HCT116 (cell line): ENCODE data around the gene CIBAR2.

Source experiments
- CEBPB ChIP-seq: IDR thresholded peaks from 2 replicates; pipeline ENCODE4 v1.6.1; 2012; ENCODE audit warnings: low read depth
- CTCF ChIP-seq, 3 experiments: fragments of 200-600 bp in 1 of 3; sonication (generic) in 1 of 3; IDR thresholded peaks in 2 of 3; conservative IDR thresholded peaks in 1 of 3; 2 replicates each; pipeline ENCODE4 v1.5.1; 2012 to 2017; ENCODE audit warnings: low read depth in 2 of 3, low read length in 2 of 3, antibody characterized with exemption in 1 of 3, borderline replicate concordance in 1 of 3, control low read depth in 1 of 3, mild to moderate bottlenecking in 1 of 3, mixed read lengths in 1 of 3, mixed run types in 1 of 3, moderate library complexity in 1 of 3; ENCODE audit not compliant: insufficient read depth in 1 of 3
- EZH2 ChIP-seq: fragments of 200-600 bp; sonication (generic); IDR thresholded peaks from 2 replicates; pipeline ENCODE4 v1.6.1; 2017; ENCODE audit warnings: antibody characterized with exemption, mixed run types
- EZH2phosphoT487 ChIP-seq: fragments of 200-600 bp; IDR thresholded peaks from 2 replicates; pipeline ENCODE4 v1.6.1; 2018; ENCODE audit warnings: antibody characterized with exemption, borderline replicate concordance
- POLR2AphosphoS5 ChIP-seq: IDR thresholded peaks from 2 replicates; pipeline ENCODE4 v1.6.1; 2011; ENCODE audit warnings: mild to moderate bottlenecking, low read depth, low read length, moderate library complexity
- REST ChIP-seq: IDR thresholded peaks from 2 replicates; pipeline ENCODE4 v1.6.1; 2012; ENCODE audit warnings: low read depth
- SP1 ChIP-seq: IDR thresholded peaks from 2 replicates; pipeline ENCODE4 v1.6.1; 2012; ENCODE audit warnings: low read depth
- YY1 ChIP-seq: IDR thresholded peaks from 2 replicates; pipeline ENCODE4 v1.6.1; 2011; ENCODE audit warnings: low read length, low read depth, moderate library complexity, mild to moderate bottlenecking; ENCODE audit not compliant: insufficient replicate concordance; ENCODE audit errors: extremely low read depth

- TF ChIP-seq EZH2phosphoT487 = no peak
- no peak for TF ChIP-seq YY1
- no peak for TF ChIP-seq REST
- no peak for TF ChIP-seq CTCF (IDR thresholded peaks at IDR 0.05 in 2 of 3, conservative IDR thresholded peaks at IDR 0.05 in 1 of 3; ENCODE audit: borderline replicate concordance in 1 of 3, insufficient read depth in 1 of 3, low read depth in 2 of 3, low read length in 2 of 3)
- no peak for TF ChIP-seq POLR2AphosphoS5
- no peak for TF ChIP-seq CEBPB
- TF ChIP-seq EZH2 = no peak
- no peak for TF ChIP-seq SP1
These were observed 57.3 kb downstream of the CIBAR2 start for GRCh38 chr16:85054948-85055492.
